GM13976 (cell line): ENCODE measurements around the gene DLGAP4.

Experiments
- DNase-seq: peaks from one replicate; pipeline ENCODE4 v3.0.0; 2012; ENCODE audit warnings: low spot score
- in situ Hi-C: fragments of 300-500 bp; cut with MboI; formaldehyde crosslinking; loops from one replicate; pipeline ENCODE4 v1.12.0; 2022; ENCODE audit warnings: low sequenced_read_pairs, mixed read lengths, inconsistent platforms; ENCODE audit not compliant: unreplicated experiment
- TF ChIP-seq, protein P1 (sequence below): IDR thresholded peaks from 2 replicates; pipeline ENCODE4 v1.5.1; 2012; ENCODE audit warnings: borderline replicate concordance, mild to moderate bottlenecking; ENCODE audit not compliant: insufficient read depth; ENCODE audit errors: extremely low read depth, missing control alignments, control extremely low read depth

DLGAP4 gene

GRCh38 chr20:36305602-36306551, at the start of gene DLGAP4:
TSS of gene DLGAP4 (plus strand) at chr20:36306339. CDS start at chr20:36431718, 125,379 bp downstream.
- in situ Hi-C loops = no loop called here
- TF ChIP-seq, protein P1, sequence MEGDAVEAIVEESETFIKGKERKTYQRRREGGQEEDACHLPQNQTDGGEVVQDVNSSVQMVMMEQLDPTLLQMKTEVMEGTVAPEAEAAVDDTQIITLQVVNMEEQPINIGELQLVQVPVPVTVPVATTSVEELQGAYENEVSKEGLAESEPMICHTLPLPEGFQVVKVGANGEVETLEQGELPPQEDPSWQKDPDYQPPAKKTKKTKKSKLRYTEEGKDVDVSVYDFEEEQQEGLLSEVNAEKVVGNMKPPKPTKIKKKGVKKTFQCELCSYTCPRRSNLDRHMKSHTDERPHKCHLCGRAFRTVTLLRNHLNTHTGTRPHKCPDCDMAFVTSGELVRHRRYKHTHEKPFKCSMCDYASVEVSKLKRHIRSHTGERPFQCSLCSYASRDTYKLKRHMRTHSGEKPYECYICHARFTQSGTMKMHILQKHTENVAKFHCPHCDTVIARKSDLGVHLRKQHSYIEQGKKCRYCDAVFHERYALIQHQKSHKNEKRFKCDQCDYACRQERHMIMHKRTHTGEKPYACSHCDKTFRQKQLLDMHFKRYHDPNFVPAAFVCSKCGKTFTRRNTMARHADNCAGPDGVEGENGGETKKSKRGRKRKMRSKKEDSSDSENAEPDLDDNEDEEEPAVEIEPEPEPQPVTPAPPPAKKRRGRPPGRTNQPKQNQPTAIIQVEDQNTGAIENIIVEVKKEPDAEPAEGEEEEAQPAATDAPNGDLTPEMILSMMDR = no peak
- DNase-seq = peak; percentile 45

DNA sequence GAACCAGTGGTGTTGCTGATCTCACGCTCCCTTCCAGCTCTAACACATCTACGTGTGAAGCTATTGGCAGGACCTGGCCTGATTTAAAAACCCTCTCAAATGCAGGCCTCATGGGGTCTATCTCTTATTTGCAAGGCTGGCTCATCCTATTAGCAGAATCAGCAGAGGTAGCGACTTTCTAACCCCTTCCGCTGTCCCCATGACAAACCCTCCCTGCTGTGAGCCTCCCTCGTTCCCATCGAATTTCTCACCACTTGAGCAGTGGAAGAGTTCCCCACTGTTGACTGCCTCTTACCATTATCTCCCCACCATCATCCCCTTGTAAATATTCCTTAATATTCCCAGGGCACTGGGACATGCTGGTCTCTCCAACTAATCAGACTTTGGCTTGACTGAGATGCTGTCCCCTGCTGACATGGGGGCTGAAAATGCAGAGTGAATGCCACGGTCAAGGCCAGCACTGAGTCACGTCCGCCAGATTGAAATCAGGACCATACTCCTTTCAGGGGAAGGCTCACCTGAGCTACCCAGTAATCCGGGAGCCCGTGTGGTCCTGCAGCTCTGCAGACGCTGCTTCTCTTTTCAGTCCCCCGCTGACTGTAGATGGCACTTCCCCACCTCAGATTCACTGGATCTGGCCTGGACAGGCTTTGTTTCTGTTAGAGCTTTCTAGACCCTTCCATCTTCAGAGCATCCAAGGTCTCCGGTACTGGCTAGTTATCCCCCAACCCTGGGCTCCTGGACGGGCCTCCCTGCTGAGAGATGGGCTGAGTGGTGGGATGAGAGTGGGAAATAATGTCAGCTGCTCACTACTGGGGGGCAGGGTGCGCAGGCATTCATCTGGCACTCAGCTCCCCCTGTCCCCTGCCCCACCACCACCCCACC, 46.7 kb upstream of the DLGAP4 start:
- TF ChIP-seq, protein P1 = no peak
- in situ Hi-C loops = no loop called here
- DNase-seq = no peak

GRCh38 chr20:36260316-36260715, 45.8 kb upstream of the DLGAP4 start:
- in situ Hi-C loops = no loop called here
- TF ChIP-seq, protein P1 = no peak
- no peak for DNase-seq

- no peak for DNase-seq
- in situ Hi-C loops = no loop called here
Measured at GRCh38 chr20:36261389-36262105, 44.6 kb upstream of the DLGAP4 start.

GRCh38 chr20:36262440-36262839, 43.7 kb upstream of the DLGAP4 start:
- TF ChIP-seq, protein P1 = no peak
- in situ Hi-C loops = no loop called here
- no peak for DNase-seq

More at GRCh38 chr20:36261389-36262105, 44.6 kb upstream of the DLGAP4 start:
- TF ChIP-seq, protein P1 = no peak
